Subcutaneous abdominal adipose tissue (tissue), 5 donors: Measurements from ENCODE around the gene SRGAP1.

Source experiments
- H3K27ac ChIP-seq: one replicate; pipeline ENCODE4 v1.7.0; 2013; ENCODE audit warnings: low read depth, mild to moderate bottlenecking, inconsistent platforms, low read length, moderate library complexity
- H3K27me3 ChIP-seq, 5 donors: one replicate each; pipeline ENCODE4 v1.7.0; 2013; ENCODE audit warnings: low read length in 5 of 5, inconsistent platforms in 1 of 5; ENCODE audit not compliant: control insufficient read depth in 5 of 5, insufficient read depth in 4 of 5
- H3K36me3 ChIP-seq, 5 donors: one replicate each; pipeline ENCODE4 v1.7.0; 2013; ENCODE audit warnings: low read length in 5 of 5; ENCODE audit not compliant: control insufficient read depth in 5 of 5, insufficient read depth in 5 of 5
- H3K4me1 ChIP-seq, 5 donors: one replicate each; pipeline ENCODE4 v1.7.0; 2013; ENCODE audit warnings: low read length in 5 of 5, mild to moderate bottlenecking in 3 of 5, moderate library complexity in 1 of 5; ENCODE audit not compliant: control insufficient read depth in 5 of 5, insufficient read depth in 5 of 5
- H3K4me3 ChIP-seq, 5 donors: one replicate each; pipeline ENCODE4 v1.7.0; 2013; ENCODE audit warnings: low read length in 5 of 5, low read depth in 1 of 5
- H3K9ac ChIP-seq, 5 donors: one replicate each; pipeline ENCODE4 v1.7.0; 2013; ENCODE audit warnings: low read length in 5 of 5, mild to moderate bottlenecking in 4 of 5, moderate library complexity in 3 of 5
- H3K9me3 ChIP-seq, 5 donors: one replicate each; pipeline ENCODE4 v1.7.0; 2013; ENCODE audit warnings: low read length in 5 of 5; ENCODE audit not compliant: control insufficient read depth in 5 of 5
- donor health status: healthy.
- donor health status: healthy.
- donor health status: healthy.
- donor health status: healthy.
- donor health status: healthy.

SRGAP1 gene

DNA sequence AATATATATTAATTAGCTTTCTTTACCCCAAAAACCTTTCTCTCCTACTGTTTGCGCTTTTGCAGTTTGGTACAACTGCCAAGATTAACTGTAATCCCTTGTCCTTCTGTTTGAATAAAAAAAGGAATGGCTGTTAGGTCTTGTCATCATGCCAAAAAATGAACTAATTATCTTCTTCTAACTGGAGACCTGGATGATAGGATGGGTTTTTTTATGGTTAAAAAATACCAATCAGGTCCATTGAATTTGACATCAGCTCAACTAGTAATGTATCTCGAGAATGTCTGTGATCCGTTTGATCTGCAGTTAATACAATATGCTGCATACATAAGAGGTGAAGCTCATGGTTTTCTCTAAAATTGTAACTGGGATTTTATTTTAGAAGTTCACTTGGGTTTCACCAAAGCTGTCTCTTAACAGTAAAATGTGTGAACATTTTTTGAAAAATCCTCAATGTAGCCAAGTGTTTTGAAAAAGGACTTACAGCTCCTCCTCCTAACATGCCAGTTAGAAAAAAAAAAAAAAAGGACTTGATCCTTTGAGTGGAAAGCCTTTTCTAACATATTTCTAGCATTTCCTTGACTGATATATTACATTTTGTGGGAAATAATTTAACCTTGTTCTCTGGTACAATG is 96.8 kb downstream of the SRGAP1 start:
- Histone ChIP-seq H3K9ac (no peak overlapping the region), H3K4me1 (peaks cover 3 to 38% (median 22%) of the 10 kb centered on the region in 5 donors), H3K36me3 (no peaks in the 10 kb centered on the region), H3K27me3 (no peaks in the 10 kb centered on the region), H3K4me3 (no peak overlapping the region), H3K27ac (no peak overlapping the region), H3K9me3 (no peaks in the 10 kb centered on the region)

DNA sequence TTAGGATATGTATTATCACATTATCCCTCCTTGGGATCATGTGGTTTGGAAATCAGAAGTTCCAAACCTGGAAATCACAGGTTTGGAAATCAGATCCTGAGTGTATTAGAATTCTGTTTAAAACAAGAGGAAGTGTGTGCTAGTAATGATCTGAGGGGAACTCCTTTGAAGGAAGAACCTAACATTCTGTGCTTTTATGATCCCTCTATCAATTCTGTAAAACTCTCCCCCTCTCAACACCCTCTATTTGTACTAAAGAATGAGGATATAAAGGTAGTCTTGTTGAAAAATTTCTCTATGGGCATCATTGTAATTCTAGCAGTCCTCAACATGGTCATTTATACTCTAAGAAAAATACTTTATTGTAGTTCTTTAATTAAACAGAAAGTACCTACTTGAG is 97.4 kb downstream of the SRGAP1 start:
- H3K9ac ChIP-seq: no peak overlapping the region
- no peaks in the 10 kb centered on the region for H3K9me3 ChIP-seq
- H3K27me3 ChIP-seq: no peaks in the 10 kb centered on the region
- H3K4me1 ChIP-seq: peaks cover 3 to 37% (median 22%) of the 10 kb centered on the region in 5 donors
- H3K36me3 ChIP-seq: no peaks in the 10 kb centered on the region
- no peak overlapping the region for H3K27ac ChIP-seq
- H3K4me3 ChIP-seq: no peak overlapping the region

DNA sequence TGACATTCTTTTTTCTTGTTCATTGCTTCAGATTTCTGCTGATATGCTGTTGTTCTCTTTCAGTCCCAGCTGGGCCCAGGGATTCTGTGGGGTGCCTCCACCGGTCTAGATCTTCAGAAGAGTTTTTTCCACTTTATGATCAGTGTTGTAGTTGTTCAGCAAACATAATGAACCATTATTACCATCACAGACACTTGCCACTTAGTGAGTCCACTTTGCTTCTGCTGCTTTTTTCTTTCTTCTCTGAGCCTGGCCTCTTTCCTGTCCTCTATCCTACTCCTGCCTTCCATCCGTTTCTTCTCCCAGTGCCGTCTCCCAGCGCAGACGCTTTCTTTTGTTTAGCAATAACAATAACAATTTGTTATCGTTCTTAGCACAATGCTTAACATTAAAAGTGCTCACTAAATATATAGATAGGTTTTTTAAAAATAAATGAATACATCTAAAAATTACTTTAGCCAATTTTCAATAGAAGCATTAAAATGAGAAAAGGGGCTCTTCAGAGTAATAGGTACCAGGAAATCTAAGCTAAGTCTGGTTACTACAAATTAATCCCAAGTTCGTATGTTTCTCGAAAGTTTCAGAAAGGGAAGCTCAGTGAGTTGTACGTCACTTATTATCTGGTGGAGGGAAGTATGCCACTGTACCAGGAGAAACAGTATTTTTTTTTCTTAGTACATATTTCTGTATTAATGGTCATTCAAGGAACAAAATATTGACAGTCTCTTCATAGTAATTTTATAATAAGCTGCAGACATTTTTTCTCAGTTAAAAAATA is 98.2 kb downstream of the SRGAP1 start:
- no peak overlapping the region for H3K4me3 ChIP-seq
- H3K4me1 ChIP-seq: peaks cover 3 to 30% (median 16%) of the 10 kb centered on the region in 5 donors
- H3K27me3 ChIP-seq: no peaks in the 10 kb centered on the region
- H3K27ac ChIP-seq: no peak overlapping the region
- H3K36me3 ChIP-seq: no peaks in the 10 kb centered on the region
- H3K9ac ChIP-seq: no peak overlapping the region
- no peaks in the 10 kb centered on the region for H3K9me3 ChIP-seq

DNA sequence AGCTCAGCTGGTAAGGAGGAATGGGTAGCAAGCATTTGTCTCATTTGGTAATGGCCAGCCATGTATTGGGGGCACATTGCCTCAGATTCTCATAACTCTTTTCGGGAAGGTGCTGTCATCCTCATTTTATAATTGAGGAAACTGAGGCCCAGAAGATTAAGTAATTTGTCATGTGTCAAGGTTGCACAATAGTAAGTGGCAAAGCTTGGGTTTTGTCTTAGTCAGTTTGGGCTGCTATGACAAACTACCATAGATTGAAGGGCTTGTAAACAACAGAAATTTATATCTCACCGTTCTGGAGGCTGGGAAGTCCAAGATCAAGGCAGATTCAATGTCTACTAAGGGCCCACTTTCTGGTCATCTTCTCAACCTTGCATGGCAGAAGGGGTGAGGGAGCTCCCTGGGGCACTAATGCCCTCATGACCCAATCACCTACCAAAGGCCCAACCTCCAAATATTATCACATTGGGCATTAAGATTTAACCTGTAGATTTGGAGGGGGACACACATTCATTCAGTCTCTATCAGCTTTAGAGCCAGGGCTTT is 99.6 kb downstream of the SRGAP1 start:
- H3K9me3 ChIP-seq: no peaks in the 10 kb centered on the region
- H3K4me1 ChIP-seq: peaks cover 3 to 22% (median 9%) of the 10 kb centered on the region in 5 donors
- no peaks in the 10 kb centered on the region for H3K36me3 ChIP-seq
- H3K4me3 ChIP-seq: no peak overlapping the region
- H3K27me3 ChIP-seq: no peaks in the 10 kb centered on the region
- H3K9ac ChIP-seq: no peak overlapping the region
- H3K27ac ChIP-seq: no peak overlapping the region

DNA sequence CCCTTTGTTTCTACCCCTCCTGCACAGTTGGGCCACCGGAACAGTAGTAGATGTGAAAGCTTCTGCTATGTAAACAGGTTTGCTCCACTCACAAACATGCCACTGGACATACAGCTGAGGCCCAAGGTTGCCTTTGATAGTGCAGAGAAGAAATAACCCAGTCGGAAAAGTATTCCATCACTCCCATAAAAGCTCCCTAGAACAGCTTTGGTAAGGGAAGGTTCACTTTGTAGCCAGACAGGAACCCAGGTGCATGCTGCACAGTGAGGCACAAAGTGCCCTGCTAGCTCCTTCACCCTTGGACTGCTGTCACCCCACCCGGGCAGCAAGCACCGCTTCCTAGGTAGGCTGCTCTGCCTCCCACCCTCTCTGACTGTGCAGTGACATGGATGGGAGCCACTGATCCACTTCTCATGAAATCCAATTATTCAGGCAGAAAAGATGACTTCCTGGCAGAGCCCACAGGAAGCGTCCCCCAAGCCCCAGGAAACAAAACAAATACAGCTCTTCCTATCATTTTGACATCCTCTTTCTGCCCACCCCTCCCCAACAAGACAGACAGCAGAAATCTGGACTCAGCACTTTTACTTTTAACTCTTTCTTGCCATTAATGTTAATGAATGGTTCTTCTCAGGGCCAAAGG is 100.2 kb downstream of the SRGAP1 start:
- H3K4me3 ChIP-seq: no peak overlapping the region
- H3K9ac ChIP-seq: no peak overlapping the region
- peaks cover 3 to 22% (median 9%) of the 10 kb centered on the region in 5 donors for H3K4me1 ChIP-seq
- no peaks in the 10 kb centered on the region for H3K9me3 ChIP-seq
- H3K27me3 ChIP-seq: no peaks in the 10 kb centered on the region
- H3K36me3 ChIP-seq: no peaks in the 10 kb centered on the region
- no peak overlapping the region for H3K27ac ChIP-seq

DNA sequence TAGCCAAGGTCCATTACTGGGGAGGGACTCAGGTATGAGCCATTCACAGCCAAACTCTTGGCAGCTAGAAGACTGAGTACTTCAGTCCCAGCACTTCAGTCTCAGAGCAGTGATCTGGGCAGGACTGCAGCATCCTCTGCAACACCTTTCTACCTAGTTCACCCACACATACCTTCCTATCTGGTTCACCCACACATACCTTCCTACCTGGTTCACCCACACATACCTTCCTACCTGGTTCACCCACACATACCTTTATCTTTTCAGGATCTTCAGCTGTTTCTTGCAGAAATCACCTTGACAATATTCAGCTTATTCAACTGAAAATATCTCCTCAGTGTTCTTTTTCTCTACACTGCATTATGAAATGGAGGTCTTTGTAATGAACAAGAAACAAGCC is 101.3 kb downstream of the SRGAP1 start:
- no peaks in the 10 kb centered on the region for H3K27me3 ChIP-seq
- H3K27ac ChIP-seq: no peak overlapping the region
- H3K9ac ChIP-seq: no peak overlapping the region
- H3K9me3 ChIP-seq: no peaks in the 10 kb centered on the region
- H3K36me3 ChIP-seq: no peaks in the 10 kb centered on the region
- H3K4me1 ChIP-seq: peaks cover under 1 to 21% (median 12%) of the 10 kb centered on the region in 5 donors
- H3K4me3 ChIP-seq: no peak overlapping the region

DNA sequence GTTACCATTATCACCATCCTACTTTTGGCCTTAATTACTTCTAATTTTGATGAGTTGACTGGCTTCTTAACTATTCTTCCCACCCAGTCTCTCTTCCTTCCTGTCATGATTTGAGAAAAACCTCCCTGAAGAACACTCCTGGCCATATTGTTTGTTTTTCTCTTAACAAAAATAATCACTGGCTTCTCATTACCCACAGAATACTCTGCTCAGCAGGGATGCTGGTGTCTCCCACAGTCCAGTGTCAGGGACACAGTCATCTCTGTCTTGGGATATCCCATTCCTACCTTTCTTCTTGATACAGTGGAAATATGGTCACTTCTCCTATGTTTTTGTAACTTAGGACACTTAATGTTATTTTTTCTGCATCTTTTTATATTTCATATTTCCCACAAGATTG is 103.7 kb downstream of the SRGAP1 start:
- Histone ChIP-seq H3K27ac (no peak overlapping the region), H3K9me3 (no peaks in the 10 kb centered on the region), H3K4me1 (peaks cover 0 to 18% (median 8%) of the 10 kb centered on the region in 5 donors), H3K4me3 (no peak overlapping the region), H3K36me3 (no peaks in the 10 kb centered on the region), H3K9ac (no peak overlapping the region), H3K27me3 (no peaks in the 10 kb centered on the region)

DNA sequence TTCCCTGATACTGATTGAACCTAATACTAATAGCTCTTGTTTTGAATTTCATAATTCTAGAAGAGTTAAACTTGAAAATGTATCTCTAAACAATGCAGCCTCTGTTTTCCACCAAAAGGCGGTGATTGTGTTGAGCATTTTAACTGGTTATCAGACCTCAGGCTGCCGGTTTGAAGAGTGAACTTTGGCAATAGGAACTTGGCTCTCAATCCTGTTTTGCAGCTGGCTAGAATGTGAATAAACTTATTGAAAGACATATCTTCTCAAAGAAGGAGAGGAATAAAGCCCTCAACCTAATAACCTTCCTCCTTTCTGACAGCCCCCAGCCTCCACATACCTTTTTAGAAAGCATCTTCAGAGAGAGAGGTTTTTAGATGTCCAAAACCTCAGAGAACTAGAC is 105.4 kb downstream of the SRGAP1 start:
- Histone ChIP-seq H3K36me3 (no peaks in the 10 kb centered on the region), H3K4me3 (no peak overlapping the region), H3K9me3 (no peaks in the 10 kb centered on the region), H3K9ac (no peak overlapping the region), H3K27ac (no peak overlapping the region), H3K27me3 (no peaks in the 10 kb centered on the region), H3K4me1 (peaks cover 0 to 10% (median 8%) of the 10 kb centered on the region in 5 donors)

DNA sequence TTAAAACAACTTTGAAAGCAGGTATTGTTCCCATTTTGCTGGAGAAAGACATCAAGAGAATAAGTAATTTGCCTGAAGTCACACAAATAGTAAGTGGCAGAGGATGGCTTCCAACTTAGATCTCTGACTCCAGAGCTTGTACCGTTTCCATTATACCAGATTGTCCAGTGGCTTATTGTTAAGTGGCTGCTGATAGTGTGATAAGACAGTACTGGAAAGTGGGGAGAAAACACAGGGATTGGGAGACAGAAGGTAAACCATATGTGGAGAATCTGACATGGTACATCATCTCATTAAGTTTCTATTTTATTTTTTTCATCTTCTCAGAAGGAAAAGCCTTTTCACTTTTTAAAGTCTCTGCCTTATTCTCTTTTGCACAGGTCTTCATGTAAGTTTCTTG is 108.5 kb downstream of the SRGAP1 start:
- Histone ChIP-seq H3K27ac (no peak overlapping the region), H3K4me1 (peaks cover 0 to 26% (median 22%) of the 10 kb centered on the region in 5 donors), H3K27me3 (no peaks in the 10 kb centered on the region), H3K4me3 (no peak overlapping the region), H3K36me3 (no peaks in the 10 kb centered on the region), H3K9me3 (no peaks in the 10 kb centered on the region), H3K9ac (no peak overlapping the region)
